Sigmoid colon (tissue), 4 donors: Measurements from ENCODE around the gene TRERF1.

ENCODE experiments used
- EP300 ChIP-seq, 4 donors: sonication (generic); formaldehyde crosslinking; IDR thresholded peaks; one replicate each; pipeline ENCODE4 v1.6.1; 2017; ENCODE audit warnings: antibody characterized with exemption in 4 of 4
- POLR2A ChIP-seq, 2 donors: fragments of 450-650 bp; IDR thresholded peaks; one replicate each; pipeline ENCODE4 v1.6.1; 2016; ENCODE audit warnings: antibody characterized with exemption in 2 of 2, mild to moderate bottlenecking in 2 of 2, moderate library complexity in 2 of 2
- TF ChIP-seq, protein P1 (sequence below), 4 experiments: fragments of 450-650 bp in 3 of 4; fragments of 200-600 bp in 1 of 4; IDR thresholded peaks; one replicate each; pipeline ENCODE4 v1.5.1; 2016 to 2019; ENCODE audit warnings: antibody characterized with exemption in 4 of 4, mild to moderate bottlenecking in 3 of 4, moderate library complexity in 2 of 4

DNA sequence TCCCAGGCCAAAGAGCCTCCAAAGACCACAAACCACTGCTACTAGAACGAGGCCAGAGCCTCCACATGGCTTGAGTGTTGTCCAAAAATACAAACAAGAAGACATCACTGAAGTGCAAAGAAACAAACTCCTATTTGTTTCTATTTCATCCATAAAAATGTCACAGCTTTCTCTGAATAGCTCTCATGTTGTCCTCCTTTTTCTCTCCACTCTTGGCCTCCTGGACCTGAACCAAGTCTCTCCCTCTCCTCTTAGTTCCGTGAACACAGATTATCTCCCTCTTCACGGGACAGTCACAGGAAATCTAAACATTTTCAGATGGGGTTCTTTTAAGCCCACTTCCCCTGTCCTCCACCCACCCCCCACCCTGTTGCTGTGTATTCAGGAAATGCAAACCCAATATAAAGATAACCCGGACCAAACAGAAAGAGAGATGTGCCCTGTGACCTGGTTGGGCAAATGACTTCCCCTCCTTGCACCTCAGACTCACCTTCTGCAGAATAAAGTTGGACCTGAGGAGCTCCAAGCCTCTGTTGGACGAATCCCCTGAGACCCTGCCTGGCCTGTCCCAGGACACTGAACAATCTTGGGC, 158.2 kb downstream of the TRERF1 start:
- TF ChIP-seq, protein P1, sequence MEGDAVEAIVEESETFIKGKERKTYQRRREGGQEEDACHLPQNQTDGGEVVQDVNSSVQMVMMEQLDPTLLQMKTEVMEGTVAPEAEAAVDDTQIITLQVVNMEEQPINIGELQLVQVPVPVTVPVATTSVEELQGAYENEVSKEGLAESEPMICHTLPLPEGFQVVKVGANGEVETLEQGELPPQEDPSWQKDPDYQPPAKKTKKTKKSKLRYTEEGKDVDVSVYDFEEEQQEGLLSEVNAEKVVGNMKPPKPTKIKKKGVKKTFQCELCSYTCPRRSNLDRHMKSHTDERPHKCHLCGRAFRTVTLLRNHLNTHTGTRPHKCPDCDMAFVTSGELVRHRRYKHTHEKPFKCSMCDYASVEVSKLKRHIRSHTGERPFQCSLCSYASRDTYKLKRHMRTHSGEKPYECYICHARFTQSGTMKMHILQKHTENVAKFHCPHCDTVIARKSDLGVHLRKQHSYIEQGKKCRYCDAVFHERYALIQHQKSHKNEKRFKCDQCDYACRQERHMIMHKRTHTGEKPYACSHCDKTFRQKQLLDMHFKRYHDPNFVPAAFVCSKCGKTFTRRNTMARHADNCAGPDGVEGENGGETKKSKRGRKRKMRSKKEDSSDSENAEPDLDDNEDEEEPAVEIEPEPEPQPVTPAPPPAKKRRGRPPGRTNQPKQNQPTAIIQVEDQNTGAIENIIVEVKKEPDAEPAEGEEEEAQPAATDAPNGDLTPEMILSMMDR (IDR thresholded peaks at IDR 0.05), result no peak
- no peak for TF ChIP-seq EP300 (IDR thresholded peaks at IDR 0.05)
- no peak for TF ChIP-seq POLR2A (IDR thresholded peaks at IDR 0.05)
